CD4-positive, alpha-beta T cell treated with Interferon alpha-2 for 1 hour (primary cell): ENCODE data around the gene SNX11.

Source experiments
- DNase-seq, 2 donors: peaks; one replicate each; pipeline ENCODE4 v3.0.0-alpha.2; 2020 to 2022

Gene SNX11

GRCh38 chr17:48169926-48170325 lies 62.4 kb downstream of the SNX11 start:
- DNase-seq: no peak
